8988T (cell line): Measurements from ENCODE around the gene PPRC1.

Experiments used
- DNase-seq: peaks from one replicate; pipeline ENCODE4 v3.0.0; 2011

The PPRC1 gene

DNA sequence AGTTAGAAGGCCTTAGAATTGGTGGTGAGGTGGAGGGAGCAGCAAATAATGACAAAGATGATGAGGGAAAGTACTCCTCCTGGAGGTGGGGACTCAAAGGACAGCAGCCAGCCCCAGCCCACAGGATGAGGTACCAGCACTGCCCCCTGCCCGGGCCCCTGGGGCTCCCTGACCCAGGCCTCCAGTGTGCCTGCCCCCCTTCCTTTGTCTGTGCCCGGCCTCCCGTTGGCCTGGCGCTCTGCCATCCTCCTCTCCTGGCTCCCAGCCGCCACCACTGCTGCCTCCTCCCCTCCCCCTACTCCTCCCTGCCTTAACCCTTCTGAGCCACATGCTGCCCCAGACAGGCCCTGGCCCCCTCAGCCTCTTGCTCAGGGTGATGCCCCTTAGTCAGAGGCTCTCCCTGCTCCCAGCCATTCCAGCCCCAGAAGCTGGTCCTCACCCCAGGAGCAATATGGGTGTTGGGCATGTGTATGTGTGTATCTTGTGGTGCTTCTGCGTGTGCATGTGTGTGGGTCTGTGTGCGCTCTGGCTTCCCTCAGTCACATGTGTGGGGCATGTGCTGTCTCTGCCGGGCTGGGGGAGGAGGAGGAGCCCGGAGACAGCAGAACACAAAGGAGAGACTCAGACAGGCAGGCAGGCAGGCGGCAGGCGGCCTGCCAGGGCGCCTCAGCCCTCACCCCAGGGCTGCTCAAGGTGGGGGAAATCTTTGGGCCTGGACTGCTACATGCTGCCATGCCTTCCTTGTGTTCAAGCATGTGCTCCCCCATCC is 15.3 kb upstream of the PPRC1 start:
- no peak for DNase-seq

DNA sequence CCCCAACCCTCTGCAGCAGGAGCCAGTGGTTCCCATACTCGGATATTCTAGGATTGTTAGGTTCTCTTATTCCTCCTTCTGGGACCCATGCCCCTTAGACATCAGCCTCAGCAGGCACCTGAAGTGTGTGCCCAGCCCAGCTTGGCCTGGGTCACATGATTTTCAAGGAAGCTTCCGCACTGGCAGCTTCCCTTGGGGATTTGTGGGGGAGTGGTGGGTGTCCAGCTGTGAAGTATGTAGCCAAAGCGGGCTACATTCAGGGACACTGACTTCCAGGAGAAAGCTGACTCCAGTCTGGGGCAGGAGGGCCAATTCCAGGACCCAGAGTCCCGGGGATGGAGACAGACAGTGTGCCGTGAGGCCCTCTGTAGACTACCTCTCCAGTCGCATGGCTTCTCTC is 14.0 kb upstream of the PPRC1 start:
- no peak for DNase-seq

DNA sequence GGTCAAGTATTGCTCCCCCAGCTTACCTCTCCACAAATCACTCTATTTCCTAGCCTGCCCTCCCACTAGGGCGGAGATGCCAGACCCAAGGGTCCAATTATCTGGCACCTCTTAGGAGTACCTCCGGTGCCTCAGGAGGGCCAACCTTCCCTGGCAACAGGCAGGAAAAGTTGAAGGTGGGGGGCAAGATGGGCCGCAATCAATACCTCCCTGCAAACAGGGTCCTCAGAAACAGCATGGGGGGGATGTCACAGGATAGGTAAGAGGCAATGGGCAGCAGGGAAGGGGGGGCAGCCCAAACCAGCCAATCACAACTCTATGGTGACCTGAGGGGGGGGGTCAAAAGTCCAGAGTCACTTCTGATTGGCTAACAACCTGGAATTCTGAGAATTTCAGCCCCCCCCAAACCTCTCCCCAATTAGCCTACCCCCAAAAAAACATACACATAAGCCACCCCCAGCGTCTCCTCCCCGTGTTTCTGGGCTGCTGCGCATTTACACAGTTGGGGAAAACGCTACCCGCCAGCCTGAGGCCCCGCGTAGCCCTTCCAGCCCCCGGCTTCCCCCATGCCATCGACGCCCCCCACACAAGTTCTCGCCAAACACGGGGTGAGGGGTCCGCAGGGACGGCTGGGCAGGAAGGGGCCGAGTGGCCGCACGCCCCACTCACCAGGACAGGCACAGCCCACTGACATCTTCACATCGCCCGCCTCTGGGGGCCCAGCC is 13.3 kb upstream of the PPRC1 start:
- peak; percentile 75 for DNase-seq

DNA sequence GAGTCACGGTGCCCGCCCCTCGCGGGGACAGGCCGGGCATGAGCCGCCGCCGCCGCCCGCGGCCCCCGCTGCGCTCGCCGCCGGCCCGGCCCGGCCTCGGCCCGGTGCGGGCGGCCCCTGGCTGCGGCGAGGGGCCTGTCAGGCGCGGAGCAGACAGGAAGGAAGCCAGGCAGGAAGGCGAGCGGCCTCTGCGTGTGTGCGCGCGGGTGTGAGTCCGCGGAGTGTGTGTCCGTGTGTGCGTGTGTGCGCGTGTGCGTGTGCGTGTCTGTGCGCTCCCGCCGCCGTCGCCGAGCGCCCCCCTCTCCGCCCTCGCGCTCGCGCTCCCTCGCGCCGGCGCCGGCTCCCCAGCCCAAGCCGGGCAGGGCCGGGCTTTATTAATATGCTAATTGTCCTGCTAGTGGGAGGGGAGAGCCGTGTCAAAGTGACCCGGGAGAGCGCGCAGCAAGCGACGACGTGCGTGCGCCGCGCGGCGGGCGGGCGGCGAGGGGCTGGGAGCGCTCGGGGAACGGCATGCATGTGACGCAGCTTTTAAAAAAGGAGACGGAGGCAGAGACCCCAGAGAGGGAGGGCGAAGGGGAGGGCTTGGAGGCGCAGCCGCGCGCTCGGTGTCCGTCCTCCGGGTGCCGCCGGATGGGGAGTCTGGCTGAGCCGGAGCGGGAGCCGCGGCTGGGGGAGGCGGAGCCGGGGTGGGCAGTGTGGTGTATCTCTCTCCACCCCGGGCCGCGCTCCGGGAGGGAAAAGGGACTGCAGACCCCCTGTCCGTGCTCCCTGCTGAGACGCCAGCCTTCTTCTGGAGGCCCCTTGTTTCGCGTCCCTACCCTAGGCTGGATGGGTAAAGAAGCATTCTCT is 12.5 kb upstream of the PPRC1 start, which contains the start of gene LDB1:
Gene LDB1 (minus strand): TSS at position 227 of the 849 bp plus-strand sequence. CDS start 258 bp downstream, outside the sequence.
- DNase-seq: peak; percentile 74

DNA sequence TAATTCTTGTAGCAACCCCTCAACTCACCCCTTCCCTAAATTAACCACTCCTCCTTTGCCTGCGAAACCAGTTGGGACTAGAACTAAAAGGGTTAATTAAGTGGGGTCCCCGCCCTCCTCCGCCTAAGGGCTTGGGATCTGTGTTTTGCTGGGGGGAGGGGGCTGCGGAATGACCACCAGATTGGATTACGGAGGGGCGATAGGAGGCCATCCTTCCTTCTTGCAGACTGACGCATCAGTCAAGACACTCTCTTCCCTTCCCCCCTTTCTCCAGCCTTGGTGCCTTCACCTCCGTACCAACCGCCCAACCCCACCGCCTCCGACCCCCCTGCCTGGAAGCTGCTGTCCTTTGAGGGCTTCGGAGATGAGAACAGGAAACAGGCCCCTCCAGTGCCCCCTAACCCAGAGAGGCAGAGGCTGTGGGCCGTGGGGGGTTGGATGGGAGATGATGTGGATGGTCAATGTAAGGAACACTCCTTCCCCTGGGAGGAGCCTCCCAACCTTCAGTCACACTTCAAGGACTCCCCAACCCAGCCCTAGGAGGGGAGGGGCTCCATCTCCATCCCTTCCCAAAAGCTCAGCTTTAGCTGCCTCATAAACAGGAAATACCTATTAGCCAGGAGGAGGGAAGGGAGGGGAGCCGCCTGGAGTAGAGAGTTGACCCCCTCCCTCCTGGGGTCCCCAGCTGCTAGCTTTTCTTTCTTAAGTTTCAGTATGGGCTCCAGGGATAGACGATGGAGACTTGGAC is 11.7 kb upstream of the PPRC1 start:
- DNase-seq: no peak

DNA sequence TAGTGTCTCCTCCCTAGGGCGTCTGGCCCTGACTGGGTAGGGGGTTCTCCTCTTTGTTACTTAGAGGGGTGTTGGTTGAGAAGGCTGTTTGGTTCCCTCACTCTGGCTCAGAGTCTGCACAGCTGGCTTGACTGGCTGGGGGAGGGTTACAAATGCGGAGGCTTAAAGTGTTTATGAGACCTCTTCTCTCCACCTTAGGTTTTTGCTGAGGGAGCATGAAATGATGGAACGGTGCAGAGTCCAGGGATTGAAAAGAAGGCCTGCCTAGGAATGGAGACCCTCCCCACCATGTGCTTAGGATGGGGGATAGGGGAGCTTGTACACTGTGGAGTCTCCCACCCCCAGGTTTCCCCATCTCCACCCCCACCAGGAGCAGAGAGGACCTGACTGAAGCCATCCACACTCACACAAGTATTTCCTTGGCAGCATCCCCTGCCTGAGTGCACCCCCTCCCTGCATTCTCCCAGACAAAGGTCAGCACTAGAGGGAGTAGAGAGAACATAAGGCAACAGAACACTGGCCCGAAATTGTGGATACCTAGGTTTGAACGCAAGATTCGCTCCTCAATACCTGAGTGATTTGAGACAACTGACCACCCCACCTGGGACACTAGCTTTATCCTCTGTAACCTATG is 11.0 kb upstream of the PPRC1 start:
- no peak for DNase-seq

DNA sequence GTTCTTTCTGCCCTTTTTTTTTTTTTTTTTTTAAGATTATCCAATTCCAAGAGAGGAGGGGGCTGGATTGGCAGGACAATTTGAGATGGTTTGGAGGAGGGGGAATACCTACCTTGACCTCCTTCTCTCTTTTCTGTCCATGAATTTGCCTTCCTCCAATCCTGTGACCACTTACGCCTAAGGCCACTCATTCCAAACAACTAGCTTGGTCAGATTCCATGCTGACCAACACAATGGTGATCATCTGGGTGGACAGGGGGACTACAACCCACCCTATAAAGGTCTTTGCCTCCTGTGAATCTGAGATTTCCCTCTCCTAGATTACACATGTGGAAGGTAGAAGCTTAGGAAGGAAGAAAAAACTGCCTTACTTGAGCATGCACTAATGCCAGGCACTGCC is 10.4 kb upstream of the PPRC1 start:
- DNase-seq: no peak

DNA sequence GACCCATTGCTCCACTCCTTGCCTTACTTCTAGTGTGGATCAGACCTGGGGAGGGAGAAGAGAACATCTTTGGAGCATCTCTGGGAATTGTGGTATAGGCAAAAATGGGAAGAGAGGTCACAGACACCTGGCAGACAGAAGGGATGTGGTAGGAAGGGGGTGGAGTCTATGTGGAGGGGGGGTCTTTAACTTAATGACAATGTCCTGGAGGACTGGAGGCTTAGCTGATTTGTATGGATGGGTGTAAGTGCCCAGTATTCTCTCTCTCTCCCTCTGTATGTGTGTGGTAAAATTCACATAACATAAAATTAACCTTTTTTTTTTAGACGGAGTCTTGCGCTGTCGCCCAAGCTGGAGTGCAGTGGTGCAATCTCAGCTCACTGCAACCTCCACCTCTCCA is 9.6 kb upstream of the PPRC1 start:
- no peak for DNase-seq

DNA sequence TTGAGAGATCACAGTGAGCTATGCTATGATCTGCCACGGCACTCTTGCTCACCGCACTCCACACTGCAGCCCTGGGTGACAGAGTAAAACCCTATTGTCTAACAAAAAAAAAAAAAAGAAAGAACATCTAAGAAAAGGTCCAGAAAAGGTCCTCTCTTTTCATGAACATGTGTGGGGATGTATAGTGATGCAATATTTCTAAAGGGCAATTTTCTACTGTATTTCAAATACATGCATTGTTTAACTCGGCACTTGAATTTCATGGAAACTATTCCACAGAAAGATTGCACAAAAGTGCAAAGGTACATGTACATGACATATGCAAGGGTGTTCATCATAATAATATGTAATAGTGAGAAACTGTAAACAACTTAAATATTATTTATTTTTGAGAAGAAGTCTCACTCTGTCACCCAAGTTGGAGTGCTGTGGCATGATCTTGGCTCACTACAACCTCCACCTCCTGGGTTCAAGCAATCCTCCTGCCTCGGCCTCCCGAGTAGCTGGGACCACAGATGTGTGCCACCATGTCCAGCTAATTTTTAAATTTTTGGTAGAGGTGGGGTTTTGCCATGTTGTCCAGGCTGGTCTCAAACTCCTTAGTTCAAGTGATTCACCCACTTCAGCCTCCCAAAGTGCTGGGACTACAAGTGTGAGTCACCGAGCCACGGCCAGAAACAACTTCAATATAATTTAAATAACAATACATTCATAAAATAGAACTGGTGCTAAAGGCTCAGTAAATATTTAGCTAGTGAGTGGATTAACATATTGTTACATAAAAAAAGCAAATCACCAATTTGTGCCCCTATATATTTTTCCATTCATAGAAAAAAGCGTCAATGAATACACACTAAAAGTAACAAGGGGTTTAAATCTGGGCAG is 1.3 kb upstream of the PPRC1 start:
- DNase-seq: no peak

DNA sequence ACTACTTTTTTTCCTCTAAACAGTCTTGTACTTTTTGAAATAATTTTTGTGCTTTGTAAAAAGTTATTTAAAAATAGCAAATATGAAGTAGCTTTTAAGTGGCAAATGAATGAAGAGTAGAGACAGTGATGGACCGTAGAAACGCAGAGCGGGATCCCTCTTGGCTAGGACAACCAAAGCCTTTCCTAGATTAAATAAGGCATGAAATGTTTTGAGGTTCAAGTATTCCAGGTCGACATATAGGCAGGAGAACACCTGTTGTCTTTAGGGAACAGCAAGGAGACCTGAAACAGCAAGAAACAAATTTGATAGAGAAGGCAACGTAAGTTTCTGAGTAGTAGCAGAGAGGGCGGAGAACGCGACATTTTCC is 662 bp upstream of the PPRC1 start:
- DNase-seq: no peak

DNA sequence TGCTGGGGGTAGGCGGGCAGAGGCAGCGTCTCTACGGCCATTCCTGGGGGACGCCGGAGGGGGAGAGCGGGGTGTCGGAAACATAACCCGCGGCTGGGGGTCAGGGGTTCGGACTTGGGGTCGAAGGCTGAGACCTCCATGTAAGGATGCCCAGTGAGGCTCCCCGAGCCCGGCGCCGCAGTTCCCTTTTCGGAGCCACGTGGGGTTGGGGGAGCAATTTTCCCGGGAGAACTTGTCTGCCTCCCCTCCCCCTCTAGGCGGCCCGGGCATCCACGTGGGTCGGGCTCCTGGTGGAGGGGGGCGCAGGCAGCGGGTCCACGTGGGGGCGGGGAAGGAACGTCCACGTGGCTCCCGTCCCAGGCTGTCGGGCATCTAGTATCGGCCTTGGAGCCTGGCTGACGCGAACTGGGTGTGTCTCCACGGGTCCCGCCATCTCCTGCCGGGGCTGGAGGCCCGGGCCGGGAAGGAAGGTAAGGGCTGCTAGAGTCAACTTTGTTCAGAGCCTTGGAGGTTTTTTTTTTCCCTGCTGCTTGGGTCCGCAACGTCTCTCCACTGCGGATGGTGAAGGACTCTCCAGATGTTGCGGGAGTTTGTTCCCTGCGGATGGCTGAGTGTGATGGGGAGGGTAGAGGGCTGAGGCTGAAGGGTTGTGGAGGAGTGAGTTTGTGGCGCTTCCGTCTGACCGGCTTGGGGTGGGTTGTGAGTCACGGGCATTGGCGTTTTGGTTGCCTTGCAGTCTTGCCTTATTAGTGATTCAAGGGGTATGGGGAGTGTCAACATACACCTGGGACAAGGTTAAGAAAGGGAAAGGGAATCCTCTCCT is 744 bp downstream of the PPRC1 start:
- peak; percentile 65 for DNase-seq

DNA sequence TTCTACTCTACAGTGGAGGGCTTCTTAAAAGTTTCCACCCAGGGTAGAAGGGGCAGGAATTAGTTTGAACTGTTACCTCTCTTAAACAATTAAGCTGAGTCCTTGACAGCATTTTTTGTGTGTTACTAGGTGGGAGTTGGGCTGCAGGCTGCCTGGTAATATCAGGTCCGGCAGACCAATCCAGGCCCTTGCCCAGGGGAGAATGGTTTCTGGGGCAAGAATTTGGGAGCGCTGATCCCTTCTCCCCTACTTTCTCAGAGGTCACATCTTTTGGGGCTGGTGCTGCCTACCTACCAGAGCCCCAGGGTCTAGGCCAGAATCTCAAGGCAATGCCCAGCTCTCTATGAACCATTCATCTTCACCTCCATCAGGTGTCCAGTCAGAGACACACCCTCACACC is 1.6 kb downstream of the PPRC1 start:
- no peak for DNase-seq

DNA sequence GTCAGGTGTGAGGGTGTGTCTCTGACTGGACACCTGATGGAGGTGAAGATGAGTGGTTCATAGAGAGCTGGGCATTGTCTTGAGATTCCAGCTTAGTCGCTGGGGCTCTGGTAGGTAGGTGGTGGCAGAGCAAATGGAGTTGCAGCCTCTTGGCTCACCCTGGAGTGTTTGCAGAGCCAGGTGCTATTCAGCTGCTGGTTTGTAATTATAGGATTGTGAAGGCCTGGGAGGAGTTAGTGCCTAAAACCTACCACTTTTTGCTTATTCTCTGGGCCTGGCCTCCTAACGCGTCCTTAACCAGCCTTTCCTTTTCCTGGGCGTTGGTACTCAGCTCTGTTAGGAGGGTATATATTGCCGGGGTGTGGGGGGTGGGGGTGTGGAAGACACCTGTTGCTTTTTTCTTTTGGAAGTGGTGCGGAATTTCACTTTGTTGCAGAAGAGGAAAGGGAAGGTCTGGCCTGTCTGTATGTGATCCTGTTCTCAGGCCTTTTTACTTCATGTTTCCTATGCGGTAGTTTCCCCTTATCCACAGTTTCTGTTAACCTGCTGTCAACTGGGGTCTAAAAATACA is 3.2 kb downstream of the PPRC1 start:
- DNase-seq: no peak

DNA sequence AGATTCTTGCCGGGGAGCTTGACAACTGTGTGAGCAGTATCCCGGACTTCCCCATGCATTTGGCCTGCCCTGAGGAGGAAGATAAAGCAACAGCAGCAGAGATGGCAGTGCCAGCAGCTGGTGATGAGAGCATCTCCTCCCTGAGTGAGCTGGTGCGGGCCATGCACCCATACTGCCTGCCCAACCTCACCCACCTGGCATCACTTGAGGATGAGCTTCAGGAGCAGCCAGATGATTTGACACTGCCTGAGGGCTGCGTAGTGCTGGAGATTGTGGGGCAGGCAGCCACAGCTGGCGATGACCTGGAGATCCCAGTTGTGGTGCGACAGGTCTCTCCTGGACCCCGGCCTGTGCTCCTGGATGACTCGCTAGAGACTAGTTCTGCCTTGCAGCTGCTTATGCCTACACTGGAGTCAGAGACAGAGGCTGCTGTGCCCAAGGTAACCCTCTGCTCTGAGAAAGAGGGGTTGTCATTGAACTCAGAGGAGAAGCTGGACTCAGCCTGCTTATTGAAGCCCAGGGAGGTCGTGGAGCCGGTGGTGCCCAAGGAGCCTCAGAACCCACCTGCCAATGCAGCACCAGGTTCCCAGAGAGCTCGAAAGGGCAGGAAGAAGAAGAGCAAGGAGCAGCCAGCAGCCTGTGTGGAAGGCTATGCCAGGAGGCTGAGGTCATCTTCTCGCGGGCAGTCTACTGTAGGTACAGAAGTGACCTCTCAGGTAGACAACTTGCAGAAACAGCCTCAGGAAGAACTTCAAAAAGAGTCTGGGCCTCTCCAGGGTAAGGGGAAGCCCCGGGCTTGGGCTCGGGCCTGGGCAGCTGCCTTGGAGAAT is 6.7 kb downstream of the PPRC1 start:
- DNase-seq: no peak

DNA sequence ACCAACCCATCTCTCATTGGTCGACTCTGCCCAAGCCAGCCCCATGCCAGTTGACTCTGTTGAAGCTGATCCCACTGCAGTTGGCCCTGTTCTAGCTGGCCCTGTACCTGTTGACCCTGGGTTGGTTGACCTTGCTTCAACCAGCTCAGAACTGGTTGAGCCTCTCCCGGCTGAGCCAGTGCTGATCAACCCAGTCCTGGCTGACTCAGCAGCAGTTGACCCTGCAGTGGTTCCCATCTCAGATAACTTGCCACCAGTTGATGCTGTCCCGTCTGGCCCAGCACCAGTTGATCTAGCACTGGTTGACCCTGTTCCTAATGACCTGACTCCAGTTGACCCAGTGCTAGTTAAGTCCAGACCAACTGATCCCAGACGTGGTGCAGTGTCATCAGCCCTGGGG is 7.4 kb downstream of the PPRC1 start:
- DNase-seq: no peak

DNA sequence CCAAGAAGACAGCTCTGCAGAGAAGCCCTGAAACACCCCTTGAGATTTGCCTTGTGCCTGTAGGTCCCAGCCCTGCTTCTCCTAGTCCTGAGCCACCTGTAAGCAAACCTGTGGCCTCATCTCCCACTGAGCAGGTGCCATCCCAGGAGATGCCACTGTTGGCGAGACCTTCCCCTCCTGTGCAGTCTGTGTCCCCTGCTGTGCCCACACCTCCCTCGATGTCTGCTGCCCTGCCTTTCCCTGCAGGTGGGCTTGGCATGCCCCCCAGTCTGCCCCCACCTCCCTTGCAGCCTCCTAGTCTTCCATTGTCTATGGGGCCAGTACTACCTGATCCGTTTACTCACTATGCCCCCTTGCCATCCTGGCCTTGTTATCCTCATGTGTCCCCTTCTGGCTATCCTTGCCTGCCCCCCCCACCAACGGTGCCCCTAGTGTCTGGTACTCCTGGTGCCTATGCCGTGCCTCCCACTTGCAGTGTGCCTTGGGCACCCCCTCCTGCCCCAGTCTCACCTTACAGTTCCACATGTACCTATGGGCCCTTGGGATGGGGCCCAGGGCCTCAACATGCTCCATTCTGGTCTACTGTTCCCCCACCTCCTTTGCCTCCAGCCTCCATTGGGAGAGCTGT is 8.2 kb downstream of the PPRC1 start:
- DNase-seq: no peak

DNA sequence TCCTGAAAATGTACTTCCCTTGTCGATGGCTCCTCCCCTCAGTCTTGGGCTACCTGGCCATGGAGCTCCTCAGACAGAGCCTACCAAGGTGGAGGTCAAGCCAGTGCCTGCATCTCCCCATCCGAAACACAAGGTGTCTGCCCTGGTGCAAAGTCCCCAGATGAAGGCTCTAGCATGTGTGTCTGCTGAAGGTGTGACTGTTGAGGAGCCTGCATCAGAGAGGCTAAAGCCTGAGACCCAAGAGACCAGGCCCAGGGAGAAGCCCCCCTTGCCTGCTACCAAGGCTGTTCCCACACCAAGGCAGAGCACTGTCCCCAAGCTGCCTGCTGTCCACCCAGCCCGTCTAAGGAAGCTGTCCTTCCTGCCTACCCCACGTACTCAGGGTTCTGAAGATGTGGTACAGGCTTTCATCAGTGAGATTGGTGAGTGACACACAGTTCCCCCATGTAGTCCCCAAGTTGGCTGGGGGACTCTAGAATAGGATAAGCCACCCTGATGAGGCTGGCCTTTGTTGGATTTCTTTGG is 8.8 kb downstream of the PPRC1 start:
- no peak for DNase-seq

DNA sequence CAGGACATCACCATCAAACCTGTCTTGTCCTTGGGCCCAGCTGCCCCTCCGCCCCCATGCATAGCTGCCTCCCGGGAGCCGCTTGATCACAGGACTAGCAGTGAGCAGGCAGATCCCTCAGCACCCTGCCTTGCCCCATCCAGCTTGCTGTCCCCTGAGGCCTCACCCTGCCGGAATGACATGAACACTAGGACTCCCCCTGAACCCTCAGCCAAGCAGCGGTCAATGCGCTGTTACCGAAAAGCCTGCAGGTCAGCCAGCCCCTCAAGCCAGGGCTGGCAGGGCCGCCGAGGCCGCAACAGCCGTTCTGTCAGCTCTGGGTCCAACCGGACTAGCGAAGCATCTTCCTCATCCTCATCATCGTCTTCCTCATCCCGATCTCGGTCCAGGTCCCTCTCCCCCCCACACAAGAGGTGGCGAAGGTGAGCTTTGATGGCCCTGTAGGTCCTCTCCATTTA is 14.2 kb downstream of the PPRC1 start:
- DNase-seq: no peak
